GM23338 (cell line): Measurements from ENCODE around the gene KLHL41. TPM values are rescaled to one million over a fixed set of nuclear protein-coding genes. Genes with fewer than 3 reads are reported as not detected.
A peak's percentile ranks its signal among the peaks of the same experiment; 100 is the strongest.
"Not testable (repeated sequence)": the region's sequence is repeated elsewhere in the genome, so short reads cannot be mapped to it uniquely, and the experiment has no call there.

ENCODE experiments used
- ATAC-seq: fragments of 200-7000 bp; cut with Tn5 transposase; 3 replicates; pipeline ENCODE4 v1.9.1; 2020
- DNase-seq: peaks from one replicate; pipeline ENCODE4 v3.0.0-alpha.2; 2015; ENCODE audit warnings: low spot score
- H2AFZ ChIP-seq: fragments of 200-600 bp; sonication (generic); 2 replicates; pipeline ENCODE4 v1.8.0; 2016; ENCODE audit warnings: antibody characterized with exemption, mild to moderate bottlenecking, moderate library complexity
- H3F3A ChIP-seq: fragments of 200-600 bp; sonication (generic); replicated peaks from 2 replicates; pipeline ENCODE4 v1.8.0; 2017; ENCODE audit warnings: antibody characterized with exemption, mixed run types, low read depth
- H3K27ac ChIP-seq: fragments of 200-600 bp; sonication (generic); 2 replicates; pipeline ENCODE4 v1.6.1; 2016; ENCODE audit warnings: low read depth
- H3K27me3 ChIP-seq: fragments of 200-600 bp; sonication (generic); 2 replicates; pipeline ENCODE4 v1.8.0; 2016; ENCODE audit warnings: mild to moderate bottlenecking, mixed run types, moderate library complexity; ENCODE audit not compliant: insufficient read depth
- H3K36me3 ChIP-seq: fragments of 200-600 bp; sonication (generic); 2 replicates; pipeline ENCODE4 v1.8.0; 2016; ENCODE audit warnings: mild to moderate bottlenecking; ENCODE audit not compliant: insufficient read depth
- H3K4me1 ChIP-seq: fragments of 200-600 bp; sonication (generic); 2 replicates; pipeline ENCODE4 v1.8.0; 2016; ENCODE audit warnings: mild to moderate bottlenecking, moderate library complexity; ENCODE audit not compliant: insufficient read depth
- H3K4me2 ChIP-seq: fragments of 200-600 bp; sonication (generic); 2 replicates; pipeline ENCODE4 v1.7.1; 2017; ENCODE audit warnings: mixed run types
- H3K4me3 ChIP-seq: fragments of 200-600 bp; sonication (generic); 2 replicates; pipeline ENCODE4 v1.6.1; 2016; ENCODE audit warnings: mixed run types
- H3K79me2 ChIP-seq: fragments of 200-600 bp; sonication (generic); replicated peaks from 2 replicates; pipeline ENCODE4 v1.8.0; 2017; ENCODE audit warnings: mild to moderate bottlenecking; ENCODE audit not compliant: insufficient read depth
- H3K9me2 ChIP-seq: fragments of 200-600 bp; sonication (generic); 2 replicates; pipeline ENCODE4 v1.8.0; 2017; ENCODE audit not compliant: insufficient read depth
- H4K20me1 ChIP-seq: fragments of 200-600 bp; sonication (generic); replicated peaks from 2 replicates; pipeline ENCODE4 v1.8.0; 2017; ENCODE audit warnings: mild to moderate bottlenecking; ENCODE audit not compliant: insufficient read depth
- H3K27ac Mint-ChIP-seq: 2 replicates; pipeline ENCODE4 v1.8.0; 2020; ENCODE audit warnings: inconsistent platforms, mild to moderate bottlenecking, moderate library complexity, mixed read lengths
- H3K27me3 Mint-ChIP-seq: 3 replicates; pipeline ENCODE4 v1.8.0; 2022; ENCODE audit warnings: low read depth, mild to moderate bottlenecking, moderate library complexity, mixed read lengths, inconsistent platforms; ENCODE audit not compliant: insufficient read depth, poor library complexity
- H3K36me3 Mint-ChIP-seq: 3 replicates; pipeline ENCODE4 v1.8.0; 2021; ENCODE audit warnings: low read depth, mild to moderate bottlenecking, inconsistent platforms, moderate library complexity, mixed read lengths
- H3K4me1 Mint-ChIP-seq: 3 replicates; pipeline ENCODE4 v1.8.0; 2020; ENCODE audit warnings: mild to moderate bottlenecking, inconsistent platforms, mixed read lengths
- H3K4me3 Mint-ChIP-seq: 3 replicates; pipeline ENCODE4 v1.8.0; 2021; ENCODE audit warnings: moderate library complexity, mild to moderate bottlenecking, inconsistent platforms, mixed read lengths
- H3K9me3 Mint-ChIP-seq: 3 replicates; pipeline ENCODE4 v1.8.0; 2020; ENCODE audit warnings: moderate library complexity, mild to moderate bottlenecking, inconsistent platforms, mixed read lengths
- CTCF ChIP-seq, 2 experiments: fragments of 200-600 bp in 1 of 2; sonication (generic) in 1 of 2; conservative IDR thresholded peaks; 2 replicates each; pipeline versions ENCODE4 v1.5.1 to v1.6.1; 2016 to 2017; ENCODE audit warnings: antibody characterized with exemption in 2 of 2, low read depth in 2 of 2, mild to moderate bottlenecking in 2 of 2, moderate library complexity in 1 of 2
- ETS1 ChIP-seq: IDR thresholded peaks from 2 replicates; pipeline ENCODE4 v1.6.1; 2016; ENCODE audit warnings: antibody characterized with exemption
- EZH2 ChIP-seq: fragments of 200-600 bp; sonication (generic); IDR thresholded peaks from one replicate; pipeline ENCODE4 v1.8.0; 2017; ENCODE audit warnings: antibody characterized with exemption, mild to moderate bottlenecking, low read depth; ENCODE audit not compliant: unreplicated experiment
- EZH2phosphoT487 ChIP-seq: fragments of 200-600 bp; sonication (generic); IDR thresholded peaks from one replicate; pipeline ENCODE4 v1.8.1; 2018; ENCODE audit warnings: antibody characterized with exemption; ENCODE audit not compliant: unreplicated experiment
- POLR2AphosphoS5 ChIP-seq: IDR thresholded peaks from 2 replicates; pipeline ENCODE4 v1.6.1; 2016; ENCODE audit warnings: antibody characterized with exemption, low read depth
- REST ChIP-seq: IDR thresholded peaks from one replicate; pipeline ENCODE4 v1.6.1; 2018; ENCODE audit warnings: antibody characterized with exemption; ENCODE audit not compliant: unreplicated experiment
- STAT1 ChIP-seq: IDR thresholded peaks from one replicate; pipeline ENCODE4 v1.6.1; 2016; ENCODE audit warnings: antibody characterized with exemption; ENCODE audit not compliant: unreplicated experiment
- ZNF114 ChIP-seq: fragments of 250-450 bp; sonication (Bioruptor Pico); IDR thresholded peaks from 2 replicates; pipeline ENCODE4 v1.5.0; 2020; ENCODE audit warnings: mild to moderate bottlenecking, moderate library complexity
- ZNF331 ChIP-seq: fragments of 250-450 bp; sonication (Bioruptor Pico); IDR thresholded peaks from 2 replicates; pipeline ENCODE4 v1.5.0; 2020; ENCODE audit warnings: low read depth, mild to moderate bottlenecking, moderate library complexity
- polyA plus RNA-seq: library from polyadenylated mRNA; unstranded; fragments of >200 nt; fragmentation: Nextera tagmentation; extraction: Ambion mirVana; gene quantifications from 2 replicates; pipeline ENCODE4 v1.2.1, GENCODE V29; 2016
- total RNA-seq: library from RNA; depleted of rRNA; stranded (reverse); fragments of >200 nt; shearing (Covaris generic); gene quantifications from 2 replicates; pipeline ENCODE4 v1.2.3, GENCODE V29; 2014

Gene KLHL41
- total and polyA plus RNA-seq, 2 experiments from 2014 or later = not detected

GRCh38 chr2:169573974-169574299, 64.4 kb downstream of the KLHL41 start:
- no peak for DNase-seq
- Histone ChIP-seq H3K4me1 (no peaks in the 10 kb centered on the region), H3K79me2 (peaks cover 42% of the 10 kb centered on the region), H4K20me1 (peaks cover 6% of the 10 kb centered on the region; the same call in 1 of the 2 replicates), H3F3A (no peaks in the 10 kb centered on the region), H3K4me2 (no peak overlapping the region), H3K36me3 (no peaks in the 10 kb centered on the region), H3K27ac (no peak overlapping the region), H2AFZ (no peak overlapping the region), H3K27me3 (no peaks in the 10 kb centered on the region), H3K4me3 (no peak overlapping the region), H3K9me2 (no peaks in the 10 kb centered on the region)
- peak overlapping the region; percentile 98 for H3K4me3 Mint-ChIP-seq
- ATAC-seq = no peak
- peaks cover 7% of the 10 kb centered on the region; the same call in 1 of the 3 replicates for H3K36me3 Mint-ChIP-seq
- H3K4me1 Mint-ChIP-seq = peaks cover 5% of the 10 kb centered on the region; the same call in 2 of the 3 replicates
- peaks cover 18% of the 10 kb centered on the region for H3K9me3 Mint-ChIP-seq
- no peak for TF ChIP-seq STAT1
- no peak for TF ChIP-seq REST
- no peak for TF ChIP-seq CTCF (conservative IDR thresholded peaks at IDR 0.05; ENCODE audit: low read depth in 2 of 2)
- no peak for TF ChIP-seq EZH2
- TF ChIP-seq ZNF331 (CRISPR knock-in tag) = no peak
- no peak for TF ChIP-seq EZH2phosphoT487
- TF ChIP-seq POLR2AphosphoS5 = no peak
- TF ChIP-seq ETS1 = no peak
- TF ChIP-seq ZNF114 (CRISPR knock-in tag) = no peak
- H3K27ac Mint-ChIP-seq = no peak overlapping the region
- peaks cover 6% of the 10 kb centered on the region for H3K27me3 Mint-ChIP-seq

GRCh38 chr2:169574539-169574938, 65.0 kb downstream of the KLHL41 start:
- not testable (repeated sequence) for H3K36me3 Mint-ChIP-seq, H3K4me3 Mint-ChIP-seq, DNase-seq, H2AFZ ChIP-seq, H3K27ac ChIP-seq, H3K4me1 Mint-ChIP-seq, H4K20me1 ChIP-seq, H3K27me3 ChIP-seq, H3K4me3 ChIP-seq, H3K36me3 ChIP-seq, H3K9me2 ChIP-seq, H3K4me2 ChIP-seq, ATAC-seq, H3K27me3 Mint-ChIP-seq, H3K27ac Mint-ChIP-seq, H3F3A ChIP-seq, H3K4me1 ChIP-seq
- H3K79me2 ChIP-seq = peaks cover 36% of the 10 kb centered on the region
- H3K9me3 Mint-ChIP-seq = peaks cover 18% of the 10 kb centered on the region

GRCh38 chr2:169575264-169575663, 65.8 kb downstream of the KLHL41 start:
- not testable (repeated sequence) for H3K36me3 Mint-ChIP-seq, H3K27ac ChIP-seq, H3K4me1 ChIP-seq, H3K27ac Mint-ChIP-seq, H3K36me3 ChIP-seq, H3K4me2 ChIP-seq, H3K9me2 ChIP-seq, H4K20me1 ChIP-seq, H2AFZ ChIP-seq, H3K27me3 ChIP-seq, H3K4me3 ChIP-seq, H3K4me3 Mint-ChIP-seq, H3K27me3 Mint-ChIP-seq, ATAC-seq, H3F3A ChIP-seq, DNase-seq, H3K4me1 Mint-ChIP-seq
- peaks cover 18% of the 10 kb centered on the region for H3K9me3 Mint-ChIP-seq
- peaks cover 29% of the 10 kb centered on the region for H3K79me2 ChIP-seq
